Measurements from ENCODE around the gene ANKS1A. TPM values are rescaled to one million over a fixed set of nuclear protein-coding genes. Genes with fewer than 3 reads are reported as not detected.

ANKS1A gene
- total RNA-seq, 1 donor from 2014 or later, result 17.2 TPM

DNA sequence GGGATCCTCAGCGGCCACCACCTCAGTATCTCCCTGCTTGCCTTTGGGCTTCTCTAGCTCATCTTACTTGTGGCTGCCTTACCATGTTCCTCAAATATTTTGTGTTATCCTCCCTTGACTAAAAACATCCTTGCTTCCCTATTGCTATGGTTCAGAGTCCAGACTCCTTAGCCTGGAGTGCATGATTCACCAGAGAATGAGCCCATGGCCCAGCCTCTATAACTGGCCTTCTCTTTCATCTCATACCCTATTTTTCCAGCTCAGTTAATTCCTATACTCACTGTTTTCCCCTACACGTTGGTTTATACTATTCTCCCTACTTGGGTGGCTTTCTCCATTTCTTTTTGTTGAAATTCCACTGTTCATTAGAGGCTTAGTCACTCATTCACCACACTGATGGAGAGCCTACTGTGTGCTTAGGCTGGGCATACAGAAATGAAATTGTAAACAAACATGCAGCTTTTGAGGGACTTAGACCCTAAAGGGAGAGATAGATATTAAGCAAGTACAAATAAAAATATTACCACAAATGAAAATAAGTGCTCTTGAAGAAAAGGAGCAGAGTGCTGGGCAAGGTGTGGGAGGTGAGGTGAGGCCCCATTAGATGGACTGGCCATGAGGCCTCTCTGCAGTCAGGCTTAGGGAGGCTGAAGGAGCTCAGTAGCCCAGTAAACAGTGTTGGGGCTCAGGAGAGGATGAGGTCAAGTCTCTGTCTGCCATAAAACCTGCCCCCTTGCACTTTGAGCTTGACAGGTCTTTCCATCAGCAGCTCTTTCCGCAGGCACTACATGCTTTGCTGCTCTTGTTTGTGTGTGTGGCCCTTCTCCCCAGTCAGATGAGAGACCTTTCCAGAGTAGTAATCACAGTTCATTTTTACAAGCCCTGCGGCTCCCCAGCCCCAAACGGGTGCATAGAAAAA is 142.8 kb downstream of the ANKS1A start:
- no peak for TF ChIP-seq CTCF (IDR thresholded peaks at IDR 0.05)
- H3K27ac Mint-ChIP-seq (ENCODE audit: unreplicated experiment), result no peak overlapping the region
- peaks cover 46% of the 10 kb centered on the region for H3K4me1 Mint-ChIP-seq (ENCODE audit: low read depth)
- no peaks in the 10 kb centered on the region for H3K9me3 Mint-ChIP-seq (ENCODE audit: low read depth)
- H3K27me3 Mint-ChIP-seq (ENCODE audit: low read depth), result no peaks in the 10 kb centered on the region
- no peak overlapping the region for H3K4me3 Mint-ChIP-seq (ENCODE audit: unreplicated experiment)
- peaks cover 6% of the 10 kb centered on the region for H3K36me3 Mint-ChIP-seq (ENCODE audit: low read depth)
- no peak for DNase-seq (ENCODE audit: low spot score)

GRCh38 chr6:35033683-35034082 is 144.6 kb downstream of the ANKS1A start:
- no peak overlapping the region for H3K27ac Mint-ChIP-seq (ENCODE audit: unreplicated experiment)
- H3K9me3 Mint-ChIP-seq (ENCODE audit: low read depth), result no peaks in the 10 kb centered on the region
- TF ChIP-seq CTCF (IDR thresholded peaks at IDR 0.05), result no peak
- H3K27me3 Mint-ChIP-seq (ENCODE audit: low read depth), result no peaks in the 10 kb centered on the region
- no peak overlapping the region for H3K4me3 Mint-ChIP-seq (ENCODE audit: unreplicated experiment)
- H3K4me1 Mint-ChIP-seq (ENCODE audit: low read depth), result peaks cover 49% of the 10 kb centered on the region
- peaks cover 6% of the 10 kb centered on the region for H3K36me3 Mint-ChIP-seq (ENCODE audit: low read depth)
- DNase-seq (ENCODE audit: low spot score), result no peak

DNA sequence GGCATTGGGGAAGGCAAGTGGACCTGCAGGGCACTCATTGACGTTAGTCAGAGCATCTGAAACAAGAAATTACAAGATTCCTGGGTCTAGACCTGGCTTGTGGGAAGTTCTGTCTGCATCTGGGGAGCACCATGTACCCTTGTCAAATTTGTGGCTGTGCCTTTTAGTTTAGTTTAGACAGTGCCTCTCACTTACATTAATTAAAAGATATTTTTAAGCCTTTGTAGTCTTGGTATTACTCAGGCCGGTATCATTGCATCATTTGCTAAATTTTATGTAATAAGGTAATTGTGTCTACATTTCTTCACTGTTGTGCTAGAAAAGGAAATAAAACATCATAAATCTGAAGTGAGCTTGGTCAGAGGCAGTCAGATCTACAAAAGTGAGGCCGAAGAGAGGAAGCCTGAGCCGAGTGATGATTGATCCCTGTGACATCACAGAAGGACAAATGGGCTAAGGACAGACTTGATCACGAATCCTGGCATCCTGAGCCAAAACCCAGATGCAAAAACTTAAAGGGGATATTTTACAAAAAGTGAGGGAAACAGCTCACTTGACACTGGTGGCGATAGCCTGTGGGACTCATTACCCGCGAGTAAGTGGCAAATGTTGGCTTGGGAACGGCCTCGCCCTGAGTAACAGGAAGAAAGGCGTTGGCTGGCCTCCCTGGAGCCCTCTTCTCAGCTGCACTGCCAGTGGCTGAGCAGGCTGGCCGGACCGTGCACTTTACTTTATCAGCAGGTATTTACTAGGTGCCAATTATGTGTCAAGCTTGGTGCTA is 145.5 kb downstream of the ANKS1A start:
- DNase-seq (ENCODE audit: low spot score), result no peak

DNA sequence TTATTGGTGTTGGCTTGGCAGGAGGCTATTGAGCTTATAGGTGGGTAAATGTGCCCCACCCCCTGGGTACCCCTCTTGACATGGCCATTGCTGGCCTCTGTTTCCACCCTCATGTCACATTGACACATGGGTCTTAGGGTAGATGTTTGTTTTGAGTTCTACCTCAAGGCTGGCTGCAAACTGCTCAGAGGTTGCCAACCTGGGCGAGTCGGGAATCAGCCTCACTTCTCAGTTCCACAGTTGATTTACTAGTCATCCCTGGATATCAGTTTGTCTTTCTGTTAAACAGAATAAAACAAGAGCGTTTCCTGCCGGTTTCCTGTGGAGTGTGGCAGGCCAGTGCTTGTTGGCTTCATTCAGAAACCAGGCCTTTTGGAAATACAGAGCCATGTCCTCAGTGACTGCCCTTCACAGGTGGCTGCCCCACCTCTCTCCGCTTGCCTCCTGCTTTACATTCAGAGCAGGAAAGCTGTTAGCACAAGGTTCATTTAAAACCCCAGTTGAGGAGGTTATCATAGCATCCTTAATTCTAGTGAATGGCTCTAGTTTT is 146.5 kb downstream of the ANKS1A start:
- no peaks in the 10 kb centered on the region for H3K27me3 Mint-ChIP-seq (ENCODE audit: low read depth)

More for the DNA sequence above, 145.5 kb downstream of the ANKS1A start:
- TF ChIP-seq CTCF (IDR thresholded peaks at IDR 0.05), result no peak
- H3K4me1 Mint-ChIP-seq (ENCODE audit: low read depth), result peaks cover 45% of the 10 kb centered on the region
- H3K9me3 Mint-ChIP-seq (ENCODE audit: low read depth), result no peaks in the 10 kb centered on the region
- H3K36me3 Mint-ChIP-seq (ENCODE audit: low read depth), result peaks cover 6% of the 10 kb centered on the region
- H3K4me3 Mint-ChIP-seq (ENCODE audit: unreplicated experiment), result no peak overlapping the region
- no peak overlapping the region for H3K27ac Mint-ChIP-seq (ENCODE audit: unreplicated experiment)
- H3K27me3 Mint-ChIP-seq (ENCODE audit: low read depth), result no peaks in the 10 kb centered on the region

More for the DNA sequence above, 146.5 kb downstream of the ANKS1A start:
- H3K9me3 Mint-ChIP-seq (ENCODE audit: low read depth), result no peaks in the 10 kb centered on the region
- no peak overlapping the region for H3K27ac Mint-ChIP-seq (ENCODE audit: unreplicated experiment)
- TF ChIP-seq CTCF (IDR thresholded peaks at IDR 0.05), result no peak
- no peak for DNase-seq (ENCODE audit: low spot score)
- peaks cover 6% of the 10 kb centered on the region for H3K36me3 Mint-ChIP-seq (ENCODE audit: low read depth)
- H3K4me1 Mint-ChIP-seq (ENCODE audit: low read depth), result peaks cover 48% of the 10 kb centered on the region
- no peak overlapping the region for H3K4me3 Mint-ChIP-seq (ENCODE audit: unreplicated experiment)

All from chondrocyte (in vitro differentiated cells).